WTC11 (cell line): Measurements from ENCODE around the gene ERBB4.

Experiments used
- ATF1 ChIP-seq: sonication (generic); formaldehyde crosslinking; IDR thresholded peaks from 2 replicates; pipeline ENCODE4 v1.8.1; 2023; ENCODE audit warnings: mild to moderate bottlenecking, moderate library complexity, missing genetic modification reagents
- CBFB ChIP-seq: sonication (generic); formaldehyde crosslinking; IDR thresholded peaks from 2 replicates; pipeline ENCODE4 v1.8.1; 2022; ENCODE audit warnings: mild to moderate bottlenecking, low read depth, missing genetic modification reagents
- CTCF ChIP-seq: fragments of 200-600 bp; IDR thresholded peaks from 2 replicates; pipeline ENCODE4 v1.8.0; 2022; ENCODE audit warnings: antibody characterized with exemption
- E2F5 ChIP-seq: sonication (generic); formaldehyde crosslinking; IDR thresholded peaks from 2 replicates; pipeline ENCODE4 v1.8.1; 2022; ENCODE audit warnings: mild to moderate bottlenecking, moderate library complexity, missing genetic modification reagents
- HMGXB4 ChIP-seq: sonication (generic); formaldehyde crosslinking; IDR thresholded peaks from 2 replicates; pipeline ENCODE4 v1.8.1; 2023; ENCODE audit warnings: mild to moderate bottlenecking, moderate library complexity, missing genetic modification reagents
- MAX ChIP-seq: sonication (generic); formaldehyde crosslinking; IDR thresholded peaks from 2 replicates; pipeline ENCODE4 v1.8.0; 2022; ENCODE audit warnings: mild to moderate bottlenecking, missing genetic modification reagents
- STAT6 ChIP-seq: sonication (generic); formaldehyde crosslinking; conservative IDR thresholded peaks from 2 replicates; pipeline ENCODE4 v1.8.1; 2023; ENCODE audit warnings: mild to moderate bottlenecking, low read depth, missing genetic modification reagents, moderate library complexity
- TCF7 ChIP-seq: sonication (generic); formaldehyde crosslinking; IDR thresholded peaks from 2 replicates; pipeline ENCODE4 v1.8.0; 2022; ENCODE audit warnings: mild to moderate bottlenecking, low read depth, missing genetic modification reagents, moderate library complexity
- USF2 ChIP-seq: sonication (generic); formaldehyde crosslinking; IDR thresholded peaks from 2 replicates; pipeline ENCODE4 v1.8.1; 2023; ENCODE audit warnings: mild to moderate bottlenecking, missing genetic modification reagents, moderate library complexity
- ZNF121 ChIP-seq: sonication (generic); formaldehyde crosslinking; IDR thresholded peaks from 2 replicates; pipeline ENCODE4 v1.8.0; 2023; ENCODE audit warnings: missing genetic modification reagents

- TF ChIP-seq ZNF121 (CRISPR knock-in tag) (no peak), ATF1 (CRISPR knock-in tag) (no peak), E2F5 (CRISPR knock-in tag) (no peak), CBFB (CRISPR knock-in tag) (no peak), USF2 (CRISPR knock-in tag) (no peak), MAX (no peak), CTCF (no peak), STAT6 (CRISPR knock-in tag) (no peak), HMGXB4 (CRISPR knock-in tag) (no peak), TCF7 (no peak)
These were observed 191.7 kb downstream of the ERBB4 start for GRCh38 chr2:212346865-212347264.
